HepG2 (cell line): ENCODE measurements around the gene TBX10. TPM values are rescaled to one million over a fixed set of nuclear protein-coding genes. Genes with fewer than 3 reads are reported as not detected.

Experiments
- HNF1B ChIP-seq: sonication (generic); formaldehyde crosslinking; IDR thresholded peaks from 2 replicates; pipeline ENCODE4 v1.5.1; 2020; ENCODE audit warnings: mild to moderate bottlenecking, moderate library complexity, missing genetic modification reagents
- HOXA5 ChIP-seq: sonication (generic); formaldehyde crosslinking; IDR thresholded peaks from 2 replicates; pipeline ENCODE4 v1.4.0; 2020; ENCODE audit warnings: missing genetic modification reagents
- HOXA7 ChIP-seq: sonication (generic); formaldehyde crosslinking; IDR thresholded peaks from 2 replicates; pipeline ENCODE4 v1.8.1; 2022; ENCODE audit warnings: mild to moderate bottlenecking, missing genetic modification reagents, moderate library complexity
- MED13 ChIP-seq: sonication (generic); formaldehyde crosslinking; IDR thresholded peaks from 2 replicates; pipeline ENCODE4 v1.5.0; 2020; ENCODE audit warnings: missing genetic modification reagents
- MLX ChIP-seq: IDR thresholded peaks from 2 replicates; pipeline ENCODE4 v1.6.1; 2016
- NFE2 ChIP-seq: sonication (generic); formaldehyde crosslinking; IDR thresholded peaks from 2 replicates; pipeline ENCODE4 v1.4.0; 2020; ENCODE audit warnings: missing genetic modification reagents
- PLRG1 ChIP-seq: fragments of 450-650 bp; conservative IDR thresholded peaks from 2 replicates; pipeline ENCODE4 v1.6.1; 2016
- PPARG ChIP-seq: conservative IDR thresholded peaks from 2 replicates; pipeline ENCODE4 v1.6.1; 2016; ENCODE audit warnings: missing biosample characterization, missing genetic modification reagents
- RFXAP ChIP-seq: sonication (generic); formaldehyde crosslinking; IDR thresholded peaks from 2 replicates; pipeline ENCODE4 v1.4.0; 2020; ENCODE audit warnings: missing genetic modification reagents, borderline replicate concordance
- RXRB ChIP-seq: IDR thresholded peaks from 2 replicates; pipeline ENCODE4 v1.6.1; 2016; ENCODE audit warnings: borderline replicate concordance, missing genetic modification reagents, missing compliant biosample characterization
- SP140L ChIP-seq: sonication (generic); formaldehyde crosslinking; IDR thresholded peaks from 2 replicates; pipeline ENCODE4 v1.4.0; 2020; ENCODE audit warnings: missing genetic modification reagents, borderline replicate concordance
- SPEN ChIP-seq: sonication (generic); formaldehyde crosslinking; IDR thresholded peaks from 2 replicates; pipeline ENCODE4 v1.5.1; 2020; ENCODE audit warnings: low read depth, mild to moderate bottlenecking, missing genetic modification reagents
- SRSF1 ChIP-seq: fragments of 200-400 bp; formaldehyde crosslinking; optimal IDR thresholded peaks from 2 replicates; pipeline ENCODE3; 2017; ENCODE audit warnings: mild to moderate bottlenecking, low read depth, low read length, moderate library complexity
- SRSF9 ChIP-seq: fragments of 200-400 bp; formaldehyde crosslinking; IDR thresholded peaks from 2 replicates; pipeline ENCODE4 v1.6.1; 2018; ENCODE audit warnings: borderline replicate concordance, mild to moderate bottlenecking, low read depth, low read length; ENCODE audit not compliant: insufficient read depth, poor library complexity, severe bottlenecking
- THAP7 ChIP-seq: sonication (generic); formaldehyde crosslinking; IDR thresholded peaks from 2 replicates; pipeline ENCODE4 v1.8.1; 2023; ENCODE audit warnings: mild to moderate bottlenecking, missing genetic modification reagents
- TP53 ChIP-seq: sonication (generic); formaldehyde crosslinking; conservative IDR thresholded peaks from 2 replicates; pipeline ENCODE4 v1.4.0; 2020; ENCODE audit warnings: missing genetic modification reagents
- YEATS4 ChIP-seq: sonication (generic); formaldehyde crosslinking; IDR thresholded peaks from 2 replicates; pipeline ENCODE4 v1.4.0; 2020; ENCODE audit warnings: missing genetic modification reagents, borderline replicate concordance
- ZFP36 ChIP-seq: fragments of 150-350 bp; IDR thresholded peaks from 2 replicates; pipeline ENCODE4 v1.6.1; 2018; ENCODE audit warnings: borderline replicate concordance, low read length, low read depth; ENCODE audit not compliant: partially characterized antibody
- ZKSCAN8 ChIP-seq: IDR thresholded peaks from 2 replicates; pipeline ENCODE4 v1.6.1; 2016; ENCODE audit warnings: borderline replicate concordance, missing genetic modification reagents, missing compliant biosample characterization
- ZNF180 ChIP-seq: sonication (generic); formaldehyde crosslinking; IDR thresholded peaks from 2 replicates; pipeline ENCODE4 v1.4.0; 2020; ENCODE audit warnings: low read depth, missing genetic modification reagents, borderline replicate concordance
- ZNF343 ChIP-seq: sonication (generic); formaldehyde crosslinking; IDR thresholded peaks from 2 replicates; pipeline ENCODE4 v1.4.0; 2020; ENCODE audit warnings: mild to moderate bottlenecking, missing genetic modification reagents
- ZNF503 ChIP-seq: sonication (generic); formaldehyde crosslinking; IDR thresholded peaks from 2 replicates; pipeline ENCODE4 v1.4.0; 2020; ENCODE audit warnings: missing genetic modification reagents
- ZNF530 ChIP-seq: sonication (generic); formaldehyde crosslinking; IDR thresholded peaks from 2 replicates; pipeline ENCODE4 v1.5.0; 2020; ENCODE audit warnings: low read depth, mild to moderate bottlenecking, missing genetic modification reagents
- ZNF737 ChIP-seq: sonication (generic); formaldehyde crosslinking; IDR thresholded peaks from 2 replicates; pipeline ENCODE4 v1.5.0; 2020; ENCODE audit warnings: missing genetic modification reagents, mild to moderate bottlenecking, borderline replicate concordance
- ZNF83 ChIP-seq: sonication (generic); formaldehyde crosslinking; IDR thresholded peaks from 2 replicates; pipeline ENCODE4 v1.4.0; 2020; ENCODE audit warnings: missing genetic modification reagents, mild to moderate bottlenecking, borderline replicate concordance
- ZSCAN31 ChIP-seq: sonication (generic); formaldehyde crosslinking; IDR thresholded peaks from 2 replicates; pipeline ENCODE4 v1.5.0; 2020; ENCODE audit warnings: low read depth, mild to moderate bottlenecking, missing genetic modification reagents
- polyA plus RNA-seq, 8 experiments: library from polyadenylated mRNA; depleted of rRNA in 3 of 8; stranded (reverse) in 7 of 8; unstranded in 1 of 8; fragments of >200 nt; fragmentation: Illumina TruSeq in 4 of 8; extraction: Trizol in 4 of 8; gene quantifications; 2 replicates each; pipeline versions ENCODE4 v1.2.1 to v1.2.3, GENCODE V29; 2011 to 2016; ENCODE audit warnings: low read depth in 4 of 8, missing spikeins in 1 of 8, mixed read lengths in 1 of 8; ENCODE audit not compliant: insufficient read depth in 1 of 8
- total RNA-seq, 5 experiments: library from RNA; depleted of rRNA; stranded (reverse); fragments of >200 nt; fragmentation: Illumina TruSeq; extraction: Trizol; gene quantifications; 2 replicates each; pipeline ENCODE4 v1.2.3, GENCODE V29; 2016; ENCODE audit warnings: low read depth in 1 of 5

Gene TBX10
- total and polyA plus RNA-seq, 2 of the 13 experiments (the other 11 are each of a cell fraction or from before 2014, with no cell fraction given) = 0.27 to 1.7 TPM

- no peak for TF ChIP-seq THAP7 (CRISPR knock-in tag)
- TF ChIP-seq ZNF503 (CRISPR knock-in tag) = no peak
- TF ChIP-seq MLX (CRISPR knock-in tag) = peak; percentile 66; the same call in 1 of the 2 replicates
- TF ChIP-seq PPARG = 0 out of 2 replicates have a peak, but pooled peaks have one; percentile 36
- TF ChIP-seq RFXAP (CRISPR knock-in tag) = no peak
- TF ChIP-seq HOXA7 (CRISPR knock-in tag) = no peak
- TF ChIP-seq TP53 (CRISPR knock-in tag) = no peak
- TF ChIP-seq RXRB = no peak
- no peak for TF ChIP-seq ZKSCAN8 (CRISPR knock-in tag)
- TF ChIP-seq MED13 (CRISPR knock-in tag) = peak; percentile 54; the same call in 1 of the 2 replicates
- no peak for TF ChIP-seq ZSCAN31 (CRISPR knock-in tag)
- TF ChIP-seq SRSF9 = no peak
- peak; percentile 82 for TF ChIP-seq HOXA5
- no peak for TF ChIP-seq ZNF737
- TF ChIP-seq SPEN (CRISPR knock-in tag) = peak; percentile 34
- TF ChIP-seq ZNF180 (CRISPR knock-in tag) = no peak
- peak; percentile 72; the same call in 1 of the 2 replicates for TF ChIP-seq ZNF343 (CRISPR knock-in tag)
- no peak for TF ChIP-seq ZFP36
- TF ChIP-seq ZNF530 (CRISPR knock-in tag) = no peak
- no peak for TF ChIP-seq NFE2 (CRISPR knock-in tag)
- no peak for TF ChIP-seq ZNF83 (CRISPR knock-in tag)
- no peak for TF ChIP-seq PLRG1
- TF ChIP-seq SP140L (CRISPR knock-in tag) = no peak
- TF ChIP-seq SRSF1 = no peak
- 0 out of 2 replicates have a peak, but pooled peaks have one; percentile 53 for TF ChIP-seq HNF1B (CRISPR knock-in tag)
- peak; percentile 65; the same call in 1 of the 2 replicates for TF ChIP-seq YEATS4 (CRISPR knock-in tag)
These were observed 10.0 kb downstream of the TBX10 start, which contains the start of gene NUDT8 (continued) for GRCh38 chr11:67629386-67630227.
